GM19468 (cell line): ENCODE data around the gene DCX.

Source experiments
- ATAC-seq: cut with Tn5 transposase; IDR thresholded peaks from one replicate; pipeline ENCODE4 v1.9.1; 2021; ENCODE audit warnings: mild to moderate bottlenecking, moderate library complexity, moderate number of reproducible peaks; ENCODE audit not compliant: unreplicated experiment; ENCODE audit errors: extremely low read depth

The DCX gene

DNA sequence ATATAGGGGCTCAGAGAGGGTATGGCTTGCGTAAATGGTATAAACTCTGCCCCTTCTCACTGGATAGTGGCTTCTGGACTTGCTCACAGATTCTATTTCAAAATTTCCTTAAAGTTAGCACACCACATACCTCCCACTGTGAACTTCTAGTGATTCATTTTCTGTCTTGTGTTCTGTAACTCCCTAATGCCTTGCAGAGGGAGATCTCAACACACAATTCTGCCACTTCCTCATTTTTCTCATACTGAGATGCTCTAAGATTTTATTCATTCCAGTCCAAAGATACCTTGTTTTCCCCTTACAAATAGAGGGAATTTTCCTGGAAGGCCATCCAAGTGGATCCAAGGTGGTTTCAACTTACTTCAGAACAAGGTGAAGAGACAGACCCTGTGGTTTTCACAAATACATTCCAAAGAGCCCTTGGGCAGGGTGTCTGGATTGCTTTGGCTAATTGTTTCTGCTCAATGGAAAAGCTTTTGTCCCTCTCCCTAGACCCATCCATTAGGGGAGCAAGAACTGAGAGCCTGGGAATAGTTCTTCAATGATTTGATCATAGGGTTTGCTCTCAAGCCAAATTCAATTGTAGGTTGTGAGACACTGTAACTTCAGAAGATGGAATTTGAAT is 89.6 kb downstream of the DCX start:
- no peak for ATAC-seq

- no peak for ATAC-seq
These were observed 92.5 kb downstream of the DCX start for GRCh38 chrX:111319451-111319850.

- no peak for ATAC-seq
These were observed 93.1 kb downstream of the DCX start for GRCh38 chrX:111318901-111319300.

GRCh38 chrX:111309083-111309482 is 102.9 kb downstream of the DCX start:
- no peak for ATAC-seq

DNA sequence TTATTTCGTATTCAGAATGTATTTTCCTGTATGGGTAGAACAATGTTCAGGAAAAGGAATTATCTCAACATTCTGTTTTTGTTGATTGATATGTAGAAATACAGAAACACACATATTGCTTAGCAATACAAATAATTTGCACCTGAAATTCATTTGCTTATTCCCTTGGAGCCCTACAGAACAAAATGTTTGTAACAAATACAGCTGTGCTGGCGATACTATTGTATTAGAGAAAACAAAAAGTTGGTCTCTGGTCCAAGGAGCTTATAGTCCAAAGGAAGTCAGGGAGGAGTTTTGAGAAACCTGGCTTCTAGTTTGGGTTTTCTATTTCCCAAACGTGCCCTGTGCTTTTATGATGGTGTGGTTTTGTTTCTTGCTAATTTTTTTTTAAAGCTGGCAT is 104.0 kb downstream of the DCX start:
- ATAC-seq: no peak

DNA sequence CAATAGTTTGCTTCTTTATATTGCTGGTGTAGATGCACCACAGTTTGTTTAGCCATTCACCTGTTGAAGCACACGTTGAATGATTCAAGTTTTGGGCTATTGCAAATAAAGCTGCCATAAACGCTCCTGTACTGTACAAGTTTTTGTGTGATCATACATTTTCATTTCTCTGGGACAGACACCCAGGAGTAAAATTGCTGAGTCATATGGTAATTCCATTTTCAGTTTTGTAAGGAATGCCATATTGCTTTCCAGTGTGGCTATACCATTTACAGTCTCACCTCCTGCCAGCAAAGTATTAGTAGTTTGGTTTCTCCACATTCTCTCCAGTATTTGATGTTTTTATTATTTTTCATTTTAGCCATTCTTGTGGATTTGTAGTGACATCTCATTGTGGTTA is 109.7 kb downstream of the DCX start:
- no peak for ATAC-seq

- no peak for ATAC-seq
These were observed 123.2 kb downstream of the DCX start for GRCh38 chrX:111288841-111289240.

GRCh38 chrX:111284631-111285293 is 127.2 kb downstream of the DCX start:
- no peak for ATAC-seq

- no peak for ATAC-seq
These were observed 128.5 kb downstream of the DCX start for GRCh38 chrX:111283446-111283845.

DNA sequence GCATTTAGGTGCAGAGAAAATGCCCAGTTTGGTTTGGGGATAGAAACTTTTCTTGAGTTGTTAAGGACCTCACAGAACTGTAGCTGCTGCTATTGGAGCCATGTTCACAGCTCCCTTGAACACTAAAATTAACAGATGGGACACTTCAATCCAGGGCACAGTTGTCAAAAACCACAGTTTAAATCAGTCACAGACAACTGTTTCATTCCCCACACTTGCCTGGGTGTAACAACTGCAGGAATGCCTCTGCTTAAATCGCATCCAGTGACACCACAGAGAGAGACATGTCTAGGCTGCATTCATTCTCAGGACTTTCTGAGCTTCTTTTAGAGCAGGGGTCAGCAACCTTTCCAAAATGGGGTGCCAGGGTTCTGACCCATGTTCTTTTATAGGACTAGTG is 129.0 kb downstream of the DCX start:
- no peak for ATAC-seq

DNA sequence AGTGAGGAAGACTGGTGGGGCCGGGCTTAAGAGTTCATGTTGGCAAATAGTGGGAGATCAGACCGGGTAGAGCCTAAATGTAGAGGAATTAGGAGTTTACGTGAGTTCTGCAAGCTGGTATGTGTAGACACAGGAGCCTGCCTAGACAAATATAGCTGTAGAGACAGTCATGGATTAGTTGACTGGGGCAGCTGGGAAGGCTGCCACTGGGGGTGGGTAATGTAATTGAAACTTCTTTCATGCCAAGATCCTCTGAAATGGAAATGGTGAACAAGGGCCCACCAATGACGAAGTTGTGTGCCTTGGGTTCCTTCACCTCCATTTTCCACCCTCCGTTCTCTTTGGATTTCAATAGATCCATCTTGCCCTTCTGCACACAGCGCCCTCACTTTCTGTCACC is 129.9 kb downstream of the DCX start:
- no peak for ATAC-seq

- no peak for ATAC-seq
These were observed 141.7 kb downstream of the DCX start, which contains the start of gene CAPN6 for GRCh38 chrX:111270339-111270738. Gene CAPN6 (minus strand): TSS chrX:111270483. CDS start chrX:111263936, 6,547 bp downstream.

DNA sequence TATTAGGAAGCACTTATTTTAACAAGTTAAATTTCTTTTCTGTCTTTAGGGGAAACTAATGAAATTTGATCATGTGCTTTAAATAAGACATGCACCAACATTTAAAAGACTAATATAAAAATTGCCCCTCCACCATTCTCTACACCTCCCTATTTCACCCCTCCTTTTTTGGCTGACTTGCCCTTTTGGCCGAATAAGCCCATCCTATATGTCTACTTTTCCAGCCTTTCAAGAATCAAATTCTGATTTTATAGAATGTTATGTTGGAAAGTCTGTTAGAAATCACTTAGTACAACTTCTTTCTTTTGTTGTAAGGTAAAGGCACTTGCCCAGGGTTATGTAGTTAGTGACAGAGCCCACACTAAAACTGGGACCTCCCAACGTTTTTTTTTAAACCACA is 143.5 kb downstream of the DCX start:
- no peak for ATAC-seq

- no peak for ATAC-seq
These were observed 146.5 kb downstream of the DCX start for GRCh38 chrX:111265486-111265885.

DNA sequence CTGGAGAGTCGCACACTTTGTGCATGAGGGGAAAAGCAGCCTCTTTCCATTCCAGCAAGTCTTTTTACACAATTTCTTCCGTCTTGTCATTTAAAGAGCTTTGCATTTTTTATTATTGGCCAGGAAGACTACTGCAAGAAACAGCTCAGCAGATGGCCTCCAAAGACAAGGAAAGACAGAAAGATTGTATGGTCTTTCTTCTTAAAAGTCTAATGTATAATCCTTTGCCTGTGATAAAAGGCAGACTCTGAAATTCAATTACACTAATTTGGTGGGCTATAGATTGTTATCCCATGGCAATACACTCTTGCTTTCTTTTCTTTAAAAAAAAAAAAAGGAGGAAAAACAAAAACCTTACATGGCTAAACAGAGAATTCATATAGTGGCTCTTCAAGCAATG is 147.6 kb downstream of the DCX start:
- ATAC-seq: no peak

DNA sequence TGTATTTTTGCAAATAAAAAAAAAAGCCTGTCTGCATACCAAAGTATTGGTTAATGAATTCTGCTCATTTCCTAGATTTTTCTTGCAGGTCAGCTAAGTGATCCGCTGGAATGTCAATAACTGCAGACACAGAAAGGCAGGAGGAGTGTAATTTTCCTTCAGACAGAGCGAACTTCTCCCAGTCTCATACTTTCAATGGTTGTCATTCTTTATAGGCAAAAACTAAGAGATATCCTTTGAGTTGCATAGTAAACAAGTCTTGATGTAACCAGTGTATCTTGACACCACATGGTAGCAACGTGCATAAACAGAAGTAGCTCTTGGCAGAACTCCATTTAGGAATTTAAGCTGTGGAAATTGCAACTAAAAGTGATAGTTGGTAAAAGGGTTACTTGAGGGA is 149.9 kb downstream of the DCX start:
- ATAC-seq: no peak

GRCh38 chrX:111260451-111260850 is 151.5 kb downstream of the DCX start:
- ATAC-seq: no peak

- ATAC-seq: no peak
These were observed 152.4 kb downstream of the DCX start for GRCh38 chrX:111259559-111259958.

DNA sequence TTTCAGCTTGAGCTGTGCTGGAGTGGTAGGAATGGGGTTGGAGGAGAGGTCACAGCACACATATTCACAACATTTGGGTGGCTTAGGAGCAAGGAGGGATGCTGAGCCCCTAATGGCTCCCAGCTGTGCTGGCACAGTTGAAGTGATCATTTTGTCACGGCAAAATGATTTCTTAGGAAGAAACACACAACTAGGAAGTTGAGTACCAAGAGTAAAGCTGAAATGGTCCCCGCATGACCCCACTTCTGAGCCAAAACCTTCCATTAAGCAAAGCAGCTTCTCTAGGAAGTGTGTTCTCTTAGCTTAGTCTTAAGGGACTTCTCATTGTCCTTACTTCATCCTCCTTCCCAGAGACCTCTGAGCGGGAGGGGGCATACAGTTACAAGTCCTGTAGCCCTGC is 154.3 kb downstream of the DCX start:
- ATAC-seq: no peak

DNA sequence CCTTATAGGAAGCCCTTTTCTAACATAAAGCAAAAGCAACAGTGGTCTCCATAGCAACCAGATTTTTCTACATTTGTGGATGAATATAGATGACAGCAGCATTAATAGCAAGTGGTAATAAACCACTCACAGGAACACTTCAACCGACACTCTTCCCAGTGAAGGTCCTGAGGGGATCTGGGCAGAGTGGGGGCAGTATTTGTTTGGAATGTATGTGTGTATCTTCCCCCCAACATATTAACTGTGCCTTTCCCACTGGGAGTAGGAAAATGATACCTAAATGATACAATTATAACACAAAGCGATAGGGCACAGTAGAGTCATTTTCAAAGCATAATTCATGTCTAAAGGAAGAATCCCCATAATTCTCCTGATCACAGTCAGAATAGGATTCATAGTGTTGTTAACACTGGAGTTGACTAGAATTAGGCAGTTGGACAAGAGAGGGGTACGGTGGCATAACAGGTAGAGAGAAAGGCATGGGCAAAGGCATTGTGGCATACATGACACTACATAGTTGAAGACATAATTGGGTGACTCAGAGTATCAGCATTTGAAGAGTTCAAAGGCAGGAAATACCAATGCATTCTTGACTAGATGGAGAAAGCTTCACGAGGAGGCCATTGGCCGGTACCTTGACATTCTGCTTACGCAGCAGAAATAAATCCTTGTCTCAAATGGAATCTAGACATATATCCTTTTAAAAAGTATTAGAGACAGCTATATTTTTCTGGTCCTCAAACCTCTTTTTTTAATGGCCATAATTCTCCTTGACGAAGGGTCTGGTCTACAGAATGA is 156.9 kb downstream of the DCX start:
- ATAC-seq: no peak

DNA sequence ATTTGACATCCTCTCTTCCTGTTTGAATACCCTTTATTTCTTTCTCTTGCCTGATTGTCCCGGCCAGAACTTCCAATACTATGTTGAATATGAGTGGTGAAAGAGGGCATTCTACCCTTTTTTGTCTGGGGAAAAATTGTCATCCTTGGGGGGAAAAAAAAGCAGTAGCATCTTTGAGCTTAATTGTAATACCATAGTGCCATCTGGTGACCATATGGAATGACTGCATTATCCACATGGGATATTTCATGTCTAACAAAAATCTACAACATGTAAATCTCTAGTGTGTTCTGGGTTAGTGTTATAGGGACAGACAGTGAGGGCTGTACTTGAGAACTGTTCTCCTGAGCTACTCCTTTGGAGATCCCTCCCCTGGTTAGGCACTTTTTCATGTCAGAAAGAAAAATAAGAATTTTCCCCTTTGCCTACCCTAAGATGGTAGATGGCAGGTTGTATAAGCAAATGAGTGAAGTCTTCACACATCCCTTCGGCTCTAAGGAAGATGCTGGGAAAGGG is 167.7 kb downstream of the DCX start:
- ATAC-seq: no peak
